OCI-LY1 (cell line): Measurements from ENCODE around the gene FALEC.
A peak's percentile ranks its signal among the peaks of the same experiment; 100 is the strongest.

Source experiments
- H2AFZ ChIP-seq: fragments of 200-600 bp; sonication (generic), shearing (Covaris generic); 2 replicates; pipeline ENCODE4 v1.6.0; 2014; ENCODE audit warnings: antibody characterized with exemption, mild to moderate bottlenecking, low read length
- H3F3A ChIP-seq: fragments of 200-600 bp; sonication (generic), shearing (Covaris generic); 2 replicates; pipeline ENCODE4 v1.6.0; 2014; ENCODE audit warnings: mild to moderate bottlenecking, antibody characterized with exemption, low read length, moderate library complexity; ENCODE audit not compliant: insufficient read depth
- H3K27ac ChIP-seq: fragments of 200-600 bp; sonication (generic); 2 replicates; pipeline ENCODE4 v1.5.1; 2014; ENCODE audit warnings: low read length, mixed run types, mild to moderate bottlenecking, low read depth; ENCODE audit not compliant: poor library complexity, severe bottlenecking
- H3K27me3 ChIP-seq: fragments of 200-600 bp; sonication (generic); 2 replicates; pipeline ENCODE4 v1.6.0; 2014; ENCODE audit warnings: antibody characterized with exemption, mild to moderate bottlenecking, low read length, moderate library complexity; ENCODE audit not compliant: insufficient read depth
- H3K36me3 ChIP-seq: fragments of 200-600 bp; sonication (generic); 2 replicates; pipeline ENCODE4 v1.6.1; 2014; ENCODE audit warnings: mild to moderate bottlenecking, antibody characterized with exemption, low read length, moderate library complexity, mixed read lengths; ENCODE audit not compliant: insufficient read depth
- H3K4me1 ChIP-seq: fragments of 200-600 bp; sonication (generic); 2 replicates; pipeline ENCODE4 v1.5.1; 2014; ENCODE audit warnings: mild to moderate bottlenecking, low read length, moderate library complexity; ENCODE audit not compliant: insufficient read depth, severe bottlenecking
- H3K4me2 ChIP-seq: fragments of 200-600 bp; sonication (generic), shearing (Covaris generic); 2 replicates; pipeline ENCODE4 v1.6.1; 2014; ENCODE audit warnings: low read length
- H3K4me3 ChIP-seq: fragments of 200-600 bp; sonication (generic); 2 replicates; pipeline ENCODE4 v1.5.1; 2014; ENCODE audit warnings: low read length, low read depth, mild to moderate bottlenecking, mixed read lengths; ENCODE audit not compliant: poor library complexity, severe bottlenecking
- H3K79me2 ChIP-seq: fragments of 200-600 bp; shearing (Covaris generic); 2 replicates; pipeline ENCODE4 v1.6.1; 2016; ENCODE audit warnings: mixed run types, low read length, mixed read lengths; ENCODE audit not compliant: insufficient read depth
- H3K9ac ChIP-seq: fragments of 200-600 bp; sonication (generic), shearing (Covaris generic); 2 replicates; pipeline ENCODE4 v1.6.1; 2014; ENCODE audit warnings: mild to moderate bottlenecking, low read length, mixed read lengths
- H3K9me2 ChIP-seq: fragments of 200-600 bp; sonication (generic), shearing (Covaris generic); 2 replicates; pipeline ENCODE4 v1.6.1; 2014; ENCODE audit warnings: low read depth, mild to moderate bottlenecking, low read length, mixed read lengths
- H3K9me3 ChIP-seq: fragments of 200-600 bp; shearing (Covaris generic); 2 replicates; pipeline ENCODE4 v1.6.1; 2014; ENCODE audit warnings: low read length, mixed read lengths
- H4K20me1 ChIP-seq: fragments of 200-600 bp; sonication (generic), shearing (Covaris generic); 2 replicates; pipeline ENCODE4 v1.6.0; 2016; ENCODE audit warnings: mild to moderate bottlenecking, low read length; ENCODE audit not compliant: insufficient read depth
- CTCF ChIP-seq: fragments of 200-600 bp; sonication (generic), shearing (Covaris generic); IDR thresholded peaks from 2 replicates; pipeline ENCODE4 v1.5.1; 2017; ENCODE audit warnings: mild to moderate bottlenecking, antibody characterized with exemption, low read length, moderate library complexity, mixed read lengths
- EZH2 ChIP-seq: fragments of 200-600 bp; sonication (generic), shearing (Covaris generic); IDR thresholded peaks from 2 replicates; pipeline ENCODE4 v1.8.0; 2017; ENCODE audit warnings: borderline replicate concordance, mixed run types, mild to moderate bottlenecking, antibody characterized with exemption, low read length, moderate library complexity, mixed read lengths

The FALEC gene

GRCh38 chr1:150560576-150561253 lies 45.2 kb downstream of the FALEC start:
- H3K9me3 ChIP-seq, result no peaks in the 10 kb centered on the region
- H3K27me3 ChIP-seq, result no peaks in the 10 kb centered on the region
- TF ChIP-seq EZH2, result no peak
- peak; percentile 87 for TF ChIP-seq CTCF
- no peak overlapping the region for H2AFZ ChIP-seq
- no peaks in the 10 kb centered on the region for H3K79me2 ChIP-seq
- H3K9ac ChIP-seq, result peak overlapping the region; percentile 76
- 0 out of 2 replicates have a peak, but pooled peaks cover 7% of the 10 kb centered on the region for H3F3A ChIP-seq
- H3K4me2 ChIP-seq, result peak overlapping the region; percentile 84
- no peaks in the 10 kb centered on the region for H3K36me3 ChIP-seq
- H4K20me1 ChIP-seq, result no peaks in the 10 kb centered on the region
- peak overlapping the region; percentile 60 for H3K4me3 ChIP-seq
- peaks cover 59% of the 10 kb centered on the region for H3K4me1 ChIP-seq
- H3K27ac ChIP-seq, result peak overlapping the region; percentile 99
- H3K9me2 ChIP-seq, result no peaks in the 10 kb centered on the region

GRCh38 chr1:150561254-150561973 lies 45.9 kb downstream of the FALEC start:
- H3K4me2 ChIP-seq, result peak overlapping the region; percentile 84
- no peaks in the 10 kb centered on the region for H3K79me2 ChIP-seq
- no peaks in the 10 kb centered on the region for H4K20me1 ChIP-seq
- no peak for TF ChIP-seq EZH2
- TF ChIP-seq CTCF, result no peak; the same call in 1 of the 2 replicates
- H3K4me1 ChIP-seq, result peaks cover 66% of the 10 kb centered on the region
- no peaks in the 10 kb centered on the region for H3K9me2 ChIP-seq
- H3K9me3 ChIP-seq, result no peaks in the 10 kb centered on the region
- H3K9ac ChIP-seq, result peak overlapping the region; percentile 76
- peak overlapping the region; percentile 60 for H3K4me3 ChIP-seq
- H3F3A ChIP-seq, result 0 out of 2 replicates have a peak, but pooled peaks cover 7% of the 10 kb centered on the region
- no peaks in the 10 kb centered on the region for H3K27me3 ChIP-seq
- H3K36me3 ChIP-seq, result no peaks in the 10 kb centered on the region
- peak overlapping the region; percentile 99 for H3K27ac ChIP-seq
- H2AFZ ChIP-seq, result no peak overlapping the region

- H3K4me3 ChIP-seq, result peak overlapping the region; percentile 60
- no peaks in the 10 kb centered on the region for H3K9me3 ChIP-seq
- no peaks in the 10 kb centered on the region for H4K20me1 ChIP-seq
- peak overlapping the region; percentile 99 for H3K27ac ChIP-seq
- H3K4me2 ChIP-seq, result peak overlapping the region; percentile 84
- H3K36me3 ChIP-seq, result no peaks in the 10 kb centered on the region
- H3K4me1 ChIP-seq, result peaks cover 72% of the 10 kb centered on the region
- H2AFZ ChIP-seq, result no peak overlapping the region
- H3K79me2 ChIP-seq, result no peaks in the 10 kb centered on the region
- peak overlapping the region; percentile 76 for H3K9ac ChIP-seq
- H3K9me2 ChIP-seq, result no peaks in the 10 kb centered on the region
- H3K27me3 ChIP-seq, result no peaks in the 10 kb centered on the region
- TF ChIP-seq EZH2 (no peak), CTCF (no peak)
- H3F3A ChIP-seq, result 0 out of 2 replicates have a peak, but pooled peaks cover 7% of the 10 kb centered on the region
Measured at GRCh38 chr1:150561974-150562445, 46.5 kb downstream of the FALEC start.
